HG03460 (cell line): Measurements from ENCODE around the gene ANKRD60.

ENCODE experiments used
- ATAC-seq: cut with Tn5 transposase; IDR thresholded peaks from one replicate; pipeline ENCODE4 v1.9.1; 2021; ENCODE audit not compliant: unreplicated experiment

ANKRD60 gene

DNA sequence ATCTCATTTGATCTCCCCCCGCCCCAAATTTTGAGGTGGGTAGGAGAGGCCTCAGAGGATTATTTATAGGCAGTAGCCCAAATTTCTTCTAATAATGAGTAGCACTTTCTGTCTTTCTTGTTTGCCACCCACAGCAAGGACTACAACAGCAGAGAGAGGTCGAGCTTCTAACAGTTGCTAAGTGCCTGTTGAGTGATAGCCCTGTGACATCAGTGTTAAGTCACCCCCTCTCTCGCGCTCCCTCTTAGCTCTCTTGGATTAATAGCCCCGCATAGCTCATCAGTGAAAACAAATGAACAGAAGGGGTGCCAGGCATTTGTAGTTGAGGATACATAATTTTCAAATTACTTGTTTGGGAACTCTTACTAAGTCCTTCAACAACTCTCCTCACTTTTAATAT, 3.5 kb downstream of the ANKRD60 start:
- no peak for ATAC-seq

DNA sequence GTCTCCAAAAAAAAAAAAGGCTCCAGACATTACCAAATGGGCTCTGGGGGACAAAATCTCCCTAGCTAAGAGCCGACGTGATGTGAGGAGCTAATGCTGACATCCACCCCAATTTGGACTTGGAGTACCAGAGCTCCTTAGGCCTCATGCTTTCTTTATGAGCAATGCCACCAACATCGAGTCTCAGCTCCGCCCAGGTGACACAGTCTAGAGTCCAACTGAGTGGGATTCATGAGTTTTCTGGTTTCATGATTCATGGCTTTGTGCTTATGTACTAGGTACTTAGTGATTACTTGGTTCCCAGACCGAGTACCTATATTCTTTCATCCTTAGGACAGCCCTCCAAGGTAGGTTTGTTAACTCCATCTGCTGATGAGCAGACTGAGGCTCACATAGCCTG, 4.4 kb downstream of the ANKRD60 start:
- no peak for ATAC-seq

DNA sequence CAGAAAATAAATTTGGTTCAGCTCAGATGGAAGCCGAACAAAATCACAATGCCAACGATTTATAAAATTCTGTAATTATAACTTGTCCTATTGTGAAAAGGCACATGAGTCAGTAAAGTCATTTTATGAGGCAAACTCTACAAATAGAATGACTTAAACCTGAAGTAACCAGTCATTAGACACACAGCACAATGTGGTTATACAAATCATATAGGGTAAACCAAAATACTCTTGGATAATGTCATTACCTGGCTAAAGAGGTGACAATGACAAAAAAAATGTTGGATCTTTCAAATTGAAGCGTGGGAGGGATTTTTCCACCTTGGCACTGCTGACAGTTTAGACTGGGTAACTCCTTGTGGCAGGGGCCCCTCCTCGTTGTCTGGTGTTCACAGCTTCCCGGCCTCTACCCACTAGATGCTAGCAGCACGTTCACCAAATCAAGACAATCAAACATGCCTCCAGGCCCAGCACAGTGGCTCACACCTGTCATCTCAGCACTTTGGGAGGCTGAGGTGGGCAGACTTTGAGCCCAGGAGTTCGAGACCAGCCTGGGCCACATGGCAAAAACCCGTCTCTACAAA, 5.0 kb downstream of the ANKRD60 start:
- ATAC-seq = no peak

DNA sequence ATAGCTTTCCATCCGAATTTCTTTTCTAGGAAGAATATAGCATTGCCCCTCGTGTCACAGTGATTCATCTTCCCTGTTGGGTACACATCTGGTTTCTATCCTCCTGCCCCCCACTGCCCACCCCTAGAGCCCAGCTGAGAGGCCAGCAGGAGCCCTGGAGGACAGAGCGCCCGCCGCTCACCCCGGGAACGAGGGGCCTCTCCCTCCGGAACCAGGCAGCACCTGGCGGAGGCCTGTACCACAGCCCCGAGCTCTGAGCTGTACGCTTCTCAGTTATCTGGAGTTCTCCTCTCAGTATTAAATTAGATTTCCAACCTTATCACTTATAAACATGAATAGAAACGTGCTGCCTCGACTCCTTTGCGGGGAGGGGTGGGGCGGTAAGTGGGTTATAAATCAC, 6.0 kb downstream of the ANKRD60 start:
- ATAC-seq = no peak

DNA sequence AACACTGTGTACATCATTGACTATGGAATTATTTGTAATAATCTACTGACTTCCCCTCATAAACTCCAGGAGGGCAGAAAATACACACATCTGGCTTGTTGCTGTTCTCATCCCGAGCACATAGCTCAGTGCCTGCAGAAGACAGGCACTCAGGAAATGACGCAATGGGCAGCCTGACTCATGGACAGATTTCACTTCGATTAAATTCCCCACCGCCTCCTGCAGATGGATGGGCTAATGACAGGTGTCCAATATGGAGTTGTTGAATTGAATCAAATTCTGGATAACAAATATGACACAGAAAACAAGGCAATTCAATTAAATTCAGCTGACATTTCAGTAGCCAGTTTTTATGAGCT, 9.1 kb downstream of the ANKRD60 start:
- ATAC-seq = no peak

DNA sequence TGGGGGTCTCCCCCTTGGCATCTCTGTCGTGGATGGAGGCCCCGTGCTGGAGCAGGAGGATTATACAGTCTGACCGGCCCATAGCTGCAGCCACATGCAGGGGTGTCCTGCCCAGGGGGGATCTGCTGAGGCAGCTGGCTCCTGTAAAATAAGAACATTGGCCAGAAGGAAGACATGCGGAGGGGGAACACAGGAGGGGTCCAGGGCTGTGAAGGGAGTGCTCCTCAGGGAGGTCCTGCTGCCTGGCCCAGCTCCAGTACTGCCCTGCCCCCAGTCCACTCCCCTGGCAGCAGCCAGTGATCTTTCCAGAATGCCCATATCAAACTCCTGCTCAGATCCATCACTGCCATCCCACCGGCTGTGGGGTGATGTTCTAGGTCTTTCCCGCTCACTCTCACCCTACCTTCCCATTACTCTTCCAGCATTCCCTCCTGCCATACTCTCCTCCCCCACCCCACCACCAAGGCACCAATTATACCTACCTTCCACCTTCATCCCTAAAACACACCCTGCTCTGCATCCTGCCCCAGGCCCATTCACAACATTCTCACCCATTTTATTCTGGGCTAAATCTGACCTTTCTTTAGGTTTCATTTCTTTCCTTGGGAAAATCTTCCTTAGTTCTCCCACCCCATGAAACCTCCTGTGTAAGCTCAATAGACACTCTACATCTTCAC, 9.7 kb downstream of the ANKRD60 start:
- no peak for ATAC-seq

DNA sequence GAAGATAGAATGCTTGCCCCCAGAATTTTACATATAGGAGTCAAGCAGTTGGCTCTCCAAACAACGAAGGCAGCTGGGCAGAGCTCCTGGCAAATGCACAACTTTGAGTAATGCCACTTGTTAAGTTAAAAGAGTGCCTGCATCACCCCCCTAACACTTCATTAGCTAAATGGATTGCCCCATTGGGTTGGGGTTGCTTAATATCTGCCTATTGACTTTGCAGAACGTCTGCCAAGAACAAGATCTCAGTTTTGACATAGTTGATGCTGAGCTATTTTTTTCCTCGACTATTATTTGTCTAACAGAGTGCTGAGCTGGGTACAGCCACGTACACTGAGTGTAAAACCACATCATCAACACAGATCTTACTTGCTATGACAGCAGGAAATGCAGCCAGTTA, 12.1 kb downstream of the ANKRD60 start:
- no peak for ATAC-seq

DNA sequence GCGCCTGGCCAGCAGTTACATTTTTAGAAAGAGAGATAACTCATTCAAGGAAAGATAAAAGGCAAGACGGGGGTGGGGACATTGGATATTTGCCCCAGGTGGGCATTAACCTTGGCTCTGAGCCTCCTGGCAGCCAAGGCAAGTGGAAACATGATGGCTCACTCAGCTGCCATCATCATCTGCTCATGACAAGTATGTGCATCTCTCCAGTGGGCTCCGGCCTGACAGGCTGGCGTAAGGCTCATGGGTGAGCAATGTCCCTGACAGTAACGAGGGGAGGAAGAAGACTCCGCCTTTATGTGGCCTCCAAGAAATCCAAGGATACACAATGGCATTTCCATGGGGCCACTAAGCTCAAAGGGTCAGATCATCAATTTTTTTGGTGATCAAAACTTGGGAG, 13.3 kb downstream of the ANKRD60 start:
- ATAC-seq = no peak

DNA sequence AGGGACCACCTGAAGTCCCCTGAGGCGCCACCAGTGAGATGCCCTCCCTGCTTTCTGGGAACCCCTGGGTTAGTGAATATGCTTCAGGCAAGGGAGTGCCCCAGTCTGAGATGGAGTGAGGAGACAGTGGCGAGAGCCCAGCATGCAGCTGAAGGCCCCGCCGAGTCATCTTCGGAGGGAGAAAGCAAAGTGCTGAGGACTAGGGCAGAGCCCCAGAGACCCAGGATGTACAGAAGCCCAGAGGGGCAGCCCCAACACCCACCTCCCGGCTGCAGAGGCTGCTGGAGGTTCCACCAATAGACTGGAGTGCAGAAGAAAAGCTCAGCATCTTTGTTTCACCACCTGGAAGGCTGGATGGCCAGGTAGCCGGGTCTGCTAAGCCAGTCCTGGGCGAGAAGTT, 14.1 kb downstream of the ANKRD60 start:
- no peak for ATAC-seq

DNA sequence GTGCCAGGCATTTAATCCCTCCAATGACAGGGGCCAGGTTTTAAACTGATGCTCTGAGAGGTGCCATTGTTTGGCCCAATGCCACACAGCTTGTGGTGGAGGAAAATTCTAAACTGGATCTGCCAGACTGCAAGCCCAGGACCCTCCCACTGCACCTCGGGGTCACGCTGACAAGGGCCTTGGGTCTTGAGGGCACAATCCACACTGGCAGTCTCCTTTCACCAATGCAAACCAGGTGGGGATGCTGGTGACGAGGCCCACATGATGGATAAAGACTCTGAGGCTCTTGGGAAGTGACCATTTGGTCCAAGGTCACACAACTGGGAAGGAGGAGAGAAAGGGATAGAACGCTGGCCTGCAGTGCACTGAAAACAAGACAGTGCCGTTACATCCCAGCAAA, 14.7 kb downstream of the ANKRD60 start:
- ATAC-seq = no peak

DNA sequence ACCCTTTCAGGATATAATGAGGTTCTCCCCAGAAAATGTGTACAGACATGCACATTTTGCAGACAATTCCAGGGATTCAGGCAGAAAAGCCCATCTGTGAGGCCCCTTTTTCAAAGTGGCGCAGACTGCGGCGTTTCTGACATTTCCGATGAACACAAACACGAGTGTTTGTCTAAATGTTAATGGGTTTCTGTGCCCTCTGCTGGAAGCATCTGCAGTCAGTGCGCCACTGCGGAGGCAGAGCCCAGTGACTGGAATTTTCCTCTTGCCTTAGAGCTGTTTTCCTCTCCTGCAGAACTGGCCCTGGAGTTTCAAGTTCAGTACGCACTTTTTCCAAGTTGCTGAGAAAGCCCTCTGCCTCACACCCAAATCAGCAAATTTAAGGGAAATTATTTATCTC, 15.3 kb downstream of the ANKRD60 start:
- no peak for ATAC-seq

DNA sequence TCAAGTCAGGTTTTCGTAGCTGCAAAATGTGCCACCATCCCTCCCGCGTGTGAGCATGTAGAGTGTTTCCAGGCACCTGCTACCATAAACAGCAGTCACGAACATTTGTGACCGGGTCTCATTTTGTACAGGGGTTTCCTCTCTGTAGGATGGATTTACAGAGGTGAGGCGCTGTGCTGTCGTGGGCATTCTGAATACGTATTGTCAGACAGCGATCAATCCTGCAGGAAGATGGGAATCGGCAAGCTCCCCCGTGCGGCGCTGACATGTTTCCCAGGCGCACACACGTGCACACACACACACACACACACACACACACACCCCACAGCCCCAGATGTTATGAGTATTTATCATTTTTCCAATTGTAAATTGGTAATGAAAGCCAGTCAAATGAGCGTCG, 15.8 kb downstream of the ANKRD60 start:
- no peak for ATAC-seq

DNA sequence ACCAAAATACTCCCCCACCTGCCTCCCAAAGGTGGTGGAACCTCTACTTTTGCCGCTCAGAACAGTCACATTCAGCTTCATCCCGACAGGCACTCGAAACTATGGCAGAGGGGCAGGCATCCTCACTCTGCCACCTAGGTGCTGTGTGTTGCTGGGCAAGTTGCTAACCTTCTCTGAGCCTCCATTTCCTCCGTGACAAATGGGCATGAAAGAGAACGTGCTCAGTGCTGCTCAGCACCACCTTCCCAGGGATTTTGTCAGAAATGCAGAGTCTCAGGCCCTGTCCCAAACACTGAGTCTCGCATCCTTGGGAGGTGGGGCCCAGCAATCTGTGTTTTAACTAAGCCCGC, 18.1 kb downstream of the ANKRD60 start:
- no peak for ATAC-seq

DNA sequence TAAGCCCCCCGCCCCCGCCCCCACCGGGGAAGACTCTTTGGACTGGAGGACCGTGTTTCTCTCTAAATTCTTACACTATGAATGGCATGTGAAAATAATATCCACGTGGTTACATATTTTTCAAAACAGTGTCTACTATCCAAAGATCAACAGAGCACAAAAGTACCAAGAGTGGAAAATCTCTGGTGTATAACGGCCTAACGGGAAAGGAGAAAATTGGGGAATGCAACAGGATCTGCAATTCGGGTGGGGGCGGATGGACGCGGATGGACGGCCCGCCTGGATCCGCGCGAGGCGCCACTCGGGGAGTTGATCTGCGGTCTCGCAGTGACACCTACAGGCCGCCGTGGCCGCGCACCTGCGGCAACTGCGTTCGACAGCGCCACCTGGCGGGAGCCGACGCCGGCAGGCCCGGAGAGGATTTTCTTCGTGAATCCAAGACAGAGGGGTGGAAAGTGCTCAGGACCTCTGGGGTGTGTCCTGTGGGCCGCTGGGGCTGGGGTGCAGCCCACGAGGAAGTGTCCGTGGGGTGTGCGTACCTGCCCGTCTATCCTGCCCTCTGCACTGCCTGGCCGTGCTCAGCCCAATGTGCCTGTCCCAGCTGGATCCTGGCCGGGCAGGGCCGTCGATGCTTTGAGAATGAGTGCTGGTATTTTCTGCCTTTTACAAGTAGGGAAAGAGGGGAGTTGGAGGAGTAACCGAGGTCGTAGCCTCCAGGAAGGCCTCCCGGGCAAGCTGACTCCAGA, 18.6 kb downstream of the ANKRD60 start:
- peak; percentile 70 for ATAC-seq

DNA sequence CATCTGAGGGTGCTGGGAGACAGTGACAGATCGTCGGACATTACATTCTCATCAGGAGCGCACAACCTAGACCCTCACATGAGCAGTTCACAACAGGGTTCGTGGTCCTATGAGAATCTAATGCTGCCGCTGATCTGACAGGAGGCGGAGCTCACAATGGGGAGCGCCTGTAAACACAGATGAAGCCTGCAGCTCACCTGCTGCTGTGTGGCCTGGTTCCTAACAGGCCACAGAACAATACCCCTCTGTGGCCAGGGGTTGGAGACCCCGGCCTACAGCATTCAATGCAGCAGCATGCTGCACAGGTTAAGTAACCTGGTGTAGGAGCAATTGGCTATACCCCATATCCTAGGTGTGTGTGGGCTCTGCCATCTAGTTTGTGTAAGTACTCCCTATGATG, 19.5 kb downstream of the ANKRD60 start:
- no peak for ATAC-seq

DNA sequence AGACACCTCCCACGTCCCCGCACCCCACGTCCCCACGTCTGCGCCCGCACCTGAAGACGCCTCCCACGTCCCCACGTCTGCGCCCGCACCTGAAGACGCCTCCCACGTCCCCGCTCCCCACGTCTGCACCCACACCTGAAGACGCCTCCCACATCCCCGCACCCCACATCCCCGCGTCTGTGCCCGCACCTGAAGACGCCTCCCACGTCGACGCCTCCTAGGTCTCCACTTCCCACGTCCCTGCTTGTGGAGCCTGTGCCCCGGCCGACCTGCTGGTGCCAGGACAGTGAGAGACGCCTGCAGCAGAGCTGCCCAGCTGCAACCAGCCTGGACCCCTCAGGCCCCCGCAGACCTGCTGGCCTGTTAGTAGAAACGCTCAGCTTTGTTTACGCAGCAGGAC, 22.6 kb downstream of the ANKRD60 start:
- ATAC-seq = no peak

DNA sequence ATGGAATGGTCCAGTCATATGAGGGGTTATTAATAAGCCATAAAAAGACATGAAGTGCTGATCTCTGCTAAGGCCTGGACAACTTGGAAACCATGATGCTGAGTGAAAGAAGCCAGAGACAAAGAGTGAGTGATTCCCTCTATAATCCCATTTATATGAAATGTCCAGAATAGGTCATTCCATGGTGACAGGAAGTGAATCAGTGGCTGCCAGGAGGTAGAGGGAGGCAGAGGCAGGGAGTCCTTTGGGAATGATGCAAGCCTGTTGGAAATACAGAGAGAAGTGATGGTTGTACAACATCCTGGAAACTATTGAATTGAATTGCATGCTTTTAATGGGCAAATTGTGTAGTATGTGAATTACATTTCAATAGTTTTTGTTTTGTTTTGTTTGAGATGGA, 26.4 kb downstream of the ANKRD60 start:
- no peak for ATAC-seq

DNA sequence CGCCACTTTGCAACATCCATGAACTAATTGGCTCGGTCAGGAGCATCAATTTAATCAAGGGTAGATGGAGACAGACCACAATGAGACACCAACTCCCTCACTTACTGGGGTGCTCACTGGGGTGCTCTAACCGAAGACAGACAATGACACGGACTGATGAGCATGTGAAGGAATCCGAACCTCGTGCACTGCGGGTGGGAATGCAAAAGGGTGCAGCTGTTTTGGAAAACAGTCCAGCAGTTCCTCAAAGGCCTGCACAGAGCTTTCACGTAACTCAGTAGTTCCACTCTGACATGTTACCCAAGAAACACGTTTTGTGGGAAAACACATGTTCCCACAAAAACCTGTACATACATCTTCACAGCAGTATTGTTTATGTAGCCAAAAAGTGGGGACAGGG, 26.8 kb downstream of the ANKRD60 start:
- no peak for ATAC-seq

DNA sequence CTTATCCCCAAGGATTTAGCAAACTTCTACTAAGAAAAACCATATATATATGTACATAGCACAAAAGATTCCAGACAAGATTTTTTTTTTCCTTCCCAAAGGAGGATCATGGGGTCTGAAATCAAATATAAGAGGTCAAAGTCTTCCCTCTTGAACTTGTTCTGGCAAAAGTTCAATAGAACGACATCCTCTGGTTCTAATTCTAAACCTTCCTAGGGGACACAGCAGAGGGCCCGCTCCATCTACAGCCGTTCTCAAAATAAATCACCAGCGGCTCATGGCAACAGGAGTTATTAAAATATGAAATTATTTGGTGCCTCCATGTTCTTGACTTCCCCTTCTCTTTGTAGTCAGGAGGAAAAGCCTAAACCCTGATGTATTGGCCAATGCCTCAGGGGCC, 29.0 kb downstream of the ANKRD60 start:
- ATAC-seq = no peak

DNA sequence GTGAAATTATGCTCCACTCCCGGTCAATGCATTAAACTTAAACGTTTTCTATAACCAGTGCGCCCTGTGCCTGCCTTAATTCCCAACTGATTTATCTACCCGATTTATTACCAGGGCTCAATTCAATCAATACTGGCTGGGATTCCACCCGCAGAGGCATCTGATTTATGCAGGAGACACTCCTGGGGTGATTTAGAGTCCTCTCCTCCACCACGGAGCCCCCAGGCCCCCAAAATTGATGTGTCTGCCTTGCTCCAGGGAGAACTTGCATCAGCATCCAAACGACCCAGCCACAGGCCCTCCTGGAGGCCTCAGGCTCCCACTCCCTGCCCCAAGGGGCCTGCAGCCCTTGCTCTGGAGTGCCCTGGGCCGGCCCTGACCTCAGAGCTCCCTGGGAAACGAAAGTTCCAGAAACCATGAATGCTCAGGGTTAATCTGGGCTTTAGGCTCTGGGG, 29.5 kb downstream of the ANKRD60 start:
- no peak for ATAC-seq

DNA sequence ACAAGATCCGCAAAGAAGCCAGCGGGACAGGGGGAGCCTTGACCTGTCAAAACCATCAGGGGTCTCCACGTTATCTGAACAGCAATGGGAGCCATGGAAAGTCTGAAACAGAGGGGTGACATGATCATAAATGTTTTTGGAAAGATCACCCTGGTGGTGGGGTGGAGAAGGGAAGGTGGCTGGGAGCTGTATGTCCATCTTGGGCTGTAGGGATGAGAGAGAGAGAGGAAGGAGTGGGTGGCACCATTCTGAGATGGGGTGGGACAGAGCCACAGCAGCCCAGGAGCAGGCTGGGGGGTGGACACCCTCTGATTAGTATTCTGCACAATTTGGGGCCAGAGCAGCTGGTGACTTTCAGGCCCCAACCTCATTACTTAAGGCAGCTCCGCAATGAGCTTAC, 30.1 kb downstream of the ANKRD60 start:
- no peak for ATAC-seq

DNA sequence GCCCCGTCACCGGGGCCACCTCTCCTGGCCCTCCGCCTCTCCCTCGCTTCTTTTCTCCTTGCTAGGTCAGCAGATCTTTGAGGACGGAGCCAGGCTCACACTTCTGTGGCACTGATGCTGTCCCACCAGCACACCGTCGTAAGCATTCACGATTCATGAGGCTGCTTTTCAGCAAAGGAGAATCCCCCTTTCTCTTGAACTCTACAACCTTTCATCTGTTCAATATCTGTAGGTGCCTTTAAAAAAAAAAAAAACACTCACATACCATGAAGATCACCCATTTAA, 31.3 kb downstream of the ANKRD60 start:
- no peak for ATAC-seq
